ENCODE measurements around the gene THSD4.

Gene THSD4

GRCh38 chr15:71219645-71220044 is 104.4 kb downstream of the THSD4 start:
- Histone ChIP-seq H3K9me3 (ENCODE audit: control insufficient read depth, low read depth, low read length) (no peaks in the 10 kb centered on the region), H3K4me1 (ENCODE audit: control insufficient read depth, low read depth, low read length) (no peaks in the 10 kb centered on the region), H3K27ac (ENCODE audit: low read length) (no peak overlapping the region), H3K4me3 (ENCODE audit: low read length) (no peak overlapping the region), H3K27me3 (ENCODE audit: control insufficient read depth, insufficient read depth, low read length) (no peaks in the 10 kb centered on the region), H3K9ac (ENCODE audit: low read length) (no peak overlapping the region), H3K36me3 (ENCODE audit: control insufficient read depth, low read depth, low read length) (no peaks in the 10 kb centered on the region)

GRCh38 chr15:71220828-71221227 is 105.6 kb downstream of the THSD4 start:
- Histone ChIP-seq H3K27ac (ENCODE audit: low read length) (no peak overlapping the region), H3K36me3 (ENCODE audit: control insufficient read depth, low read depth, low read length) (no peaks in the 10 kb centered on the region)

GRCh38 chr15:71221417-71221816 is 106.1 kb downstream of the THSD4 start:
- no peaks in the 10 kb centered on the region for H3K27me3 ChIP-seq (ENCODE audit: control insufficient read depth, insufficient read depth, low read length)
- no peaks in the 10 kb centered on the region for H3K36me3 ChIP-seq (ENCODE audit: control insufficient read depth, low read depth, low read length)
- H3K9me3 ChIP-seq (ENCODE audit: control insufficient read depth, low read depth, low read length): no peaks in the 10 kb centered on the region
- no peak overlapping the region for H3K4me3 ChIP-seq (ENCODE audit: low read length)
- peaks cover 3% of the 10 kb centered on the region for H3K4me1 ChIP-seq (ENCODE audit: control insufficient read depth, low read depth, low read length)
- H3K9ac ChIP-seq (ENCODE audit: low read length): no peak overlapping the region
- H3K27ac ChIP-seq (ENCODE audit: low read length): no peak overlapping the region

More at GRCh38 chr15:71220828-71221227, 105.6 kb downstream of the THSD4 start:
- H3K4me1 ChIP-seq (ENCODE audit: control insufficient read depth, low read depth, low read length): no peaks in the 10 kb centered on the region
- no peak overlapping the region for H3K4me3 ChIP-seq (ENCODE audit: low read length)
- H3K27me3 ChIP-seq (ENCODE audit: control insufficient read depth, insufficient read depth, low read length): no peaks in the 10 kb centered on the region
- H3K9me3 ChIP-seq (ENCODE audit: control insufficient read depth, low read depth, low read length): no peaks in the 10 kb centered on the region
- H3K9ac ChIP-seq (ENCODE audit: low read length): no peak overlapping the region

GRCh38 chr15:71223516-71223915 is 108.2 kb downstream of the THSD4 start:
- Histone ChIP-seq H3K9me3 (ENCODE audit: control insufficient read depth, low read depth, low read length) (no peaks in the 10 kb centered on the region), H3K36me3 (ENCODE audit: control insufficient read depth, low read depth, low read length) (no peaks in the 10 kb centered on the region), H3K4me3 (ENCODE audit: low read length) (no peak overlapping the region), H3K27me3 (ENCODE audit: control insufficient read depth, insufficient read depth, low read length) (no peaks in the 10 kb centered on the region), H3K27ac (ENCODE audit: low read length) (no peak overlapping the region), H3K9ac (ENCODE audit: low read length) (no peak overlapping the region), H3K4me1 (ENCODE audit: control insufficient read depth, low read depth, low read length) (peaks cover 10% of the 10 kb centered on the region)

GRCh38 chr15:71224024-71224423 is 108.8 kb downstream of the THSD4 start:
- Histone ChIP-seq H3K36me3 (ENCODE audit: control insufficient read depth, low read depth, low read length) (no peaks in the 10 kb centered on the region), H3K4me3 (ENCODE audit: low read length) (no peak overlapping the region), H3K27ac (ENCODE audit: low read length) (no peak overlapping the region), H3K9me3 (ENCODE audit: control insufficient read depth, low read depth, low read length) (no peaks in the 10 kb centered on the region), H3K9ac (ENCODE audit: low read length) (no peak overlapping the region), H3K4me1 (ENCODE audit: control insufficient read depth, low read depth, low read length) (peaks cover 10% of the 10 kb centered on the region), H3K27me3 (ENCODE audit: control insufficient read depth, insufficient read depth, low read length) (no peaks in the 10 kb centered on the region)

GRCh38 chr15:71225851-71226250 is 110.6 kb downstream of the THSD4 start:
- Histone ChIP-seq H3K36me3 (ENCODE audit: control insufficient read depth, low read depth, low read length) (no peaks in the 10 kb centered on the region), H3K27ac (ENCODE audit: low read length) (no peak overlapping the region), H3K27me3 (ENCODE audit: control insufficient read depth, insufficient read depth, low read length) (no peaks in the 10 kb centered on the region), H3K9ac (ENCODE audit: low read length) (no peak overlapping the region), H3K4me3 (ENCODE audit: low read length) (no peak overlapping the region), H3K4me1 (ENCODE audit: control insufficient read depth, low read depth, low read length) (peaks cover 10% of the 10 kb centered on the region), H3K9me3 (ENCODE audit: control insufficient read depth, low read depth, low read length) (no peaks in the 10 kb centered on the region)

- H3K9ac ChIP-seq (ENCODE audit: low read length): no peak overlapping the region
- H3K27ac ChIP-seq (ENCODE audit: low read length): no peak overlapping the region
- no peaks in the 10 kb centered on the region for H3K9me3 ChIP-seq (ENCODE audit: control insufficient read depth, low read depth, low read length)
Observed at GRCh38 chr15:71226536-71227455, 111.5 kb downstream of the THSD4 start.

GRCh38 chr15:71228403-71228802 is 113.1 kb downstream of the THSD4 start:
- Histone ChIP-seq H3K27me3 (ENCODE audit: control insufficient read depth, insufficient read depth, low read length) (no peaks in the 10 kb centered on the region), H3K27ac (ENCODE audit: low read length) (no peak overlapping the region), H3K36me3 (ENCODE audit: control insufficient read depth, low read depth, low read length) (no peaks in the 10 kb centered on the region), H3K9ac (ENCODE audit: low read length) (no peak overlapping the region), H3K4me1 (ENCODE audit: control insufficient read depth, low read depth, low read length) (peaks cover 10% of the 10 kb centered on the region), H3K9me3 (ENCODE audit: control insufficient read depth, low read depth, low read length) (no peaks in the 10 kb centered on the region), H3K4me3 (ENCODE audit: low read length) (no peak overlapping the region)

More at GRCh38 chr15:71226536-71227455, 111.5 kb downstream of the THSD4 start:
- Histone ChIP-seq H3K27me3 (ENCODE audit: control insufficient read depth, insufficient read depth, low read length) (no peaks in the 10 kb centered on the region), H3K4me1 (ENCODE audit: control insufficient read depth, low read depth, low read length) (peaks cover 10% of the 10 kb centered on the region), H3K36me3 (ENCODE audit: control insufficient read depth, low read depth, low read length) (no peaks in the 10 kb centered on the region), H3K4me3 (ENCODE audit: low read length) (no peak overlapping the region)

GRCh38 chr15:71230303-71230702 is 115.0 kb downstream of the THSD4 start:
- no peaks in the 10 kb centered on the region for H3K27me3 ChIP-seq (ENCODE audit: control insufficient read depth, insufficient read depth, low read length)
- no peaks in the 10 kb centered on the region for H3K9me3 ChIP-seq (ENCODE audit: control insufficient read depth, low read depth, low read length)

GRCh38 chr15:71231758-71232157 is 116.5 kb downstream of the THSD4 start:
- no peak overlapping the region for H3K4me3 ChIP-seq (ENCODE audit: low read length)
- H3K4me1 ChIP-seq (ENCODE audit: control insufficient read depth, low read depth, low read length): peaks cover 3% of the 10 kb centered on the region
- no peak overlapping the region for H3K9ac ChIP-seq (ENCODE audit: low read length)
- no peak overlapping the region for H3K27ac ChIP-seq (ENCODE audit: low read length)
- no peaks in the 10 kb centered on the region for H3K27me3 ChIP-seq (ENCODE audit: control insufficient read depth, insufficient read depth, low read length)
- no peaks in the 10 kb centered on the region for H3K9me3 ChIP-seq (ENCODE audit: control insufficient read depth, low read depth, low read length)
- no peaks in the 10 kb centered on the region for H3K36me3 ChIP-seq (ENCODE audit: control insufficient read depth, low read depth, low read length)

More at GRCh38 chr15:71230303-71230702, 115.0 kb downstream of the THSD4 start:
- H3K4me1 ChIP-seq (ENCODE audit: control insufficient read depth, low read depth, low read length): peaks cover 10% of the 10 kb centered on the region
- H3K4me3 ChIP-seq (ENCODE audit: low read length): no peak overlapping the region
- H3K27ac ChIP-seq (ENCODE audit: low read length): no peak overlapping the region
- H3K36me3 ChIP-seq (ENCODE audit: control insufficient read depth, low read depth, low read length): no peaks in the 10 kb centered on the region
- H3K9ac ChIP-seq (ENCODE audit: low read length): no peak overlapping the region

- Histone ChIP-seq H3K9ac (ENCODE audit: low read length) (no peak overlapping the region), H3K36me3 (ENCODE audit: control insufficient read depth, low read depth, low read length) (no peaks in the 10 kb centered on the region), H3K9me3 (ENCODE audit: control insufficient read depth, low read depth, low read length) (no peaks in the 10 kb centered on the region), H3K27ac (ENCODE audit: low read length) (no peak overlapping the region), H3K4me3 (ENCODE audit: low read length) (no peak overlapping the region), H3K4me1 (ENCODE audit: control insufficient read depth, low read depth, low read length) (no peaks in the 10 kb centered on the region), H3K27me3 (ENCODE audit: control insufficient read depth, insufficient read depth, low read length) (no peaks in the 10 kb centered on the region)
Observed at GRCh38 chr15:71232411-71232810, 117.1 kb downstream of the THSD4 start.
